ENCODE measurements around the gene HOXD10. TPM values are rescaled to one million over a fixed set of nuclear protein-coding genes. Genes with fewer than 3 reads are reported as not detected.
A peak's percentile ranks its signal among the peaks of the same experiment; 100 is the strongest.

The HOXD10 gene
- total and polyA plus RNA-seq, 2 of the 13 experiments (the other 11 are each of a cell fraction or from before 2014, with no cell fraction given) = not detected

DNA sequence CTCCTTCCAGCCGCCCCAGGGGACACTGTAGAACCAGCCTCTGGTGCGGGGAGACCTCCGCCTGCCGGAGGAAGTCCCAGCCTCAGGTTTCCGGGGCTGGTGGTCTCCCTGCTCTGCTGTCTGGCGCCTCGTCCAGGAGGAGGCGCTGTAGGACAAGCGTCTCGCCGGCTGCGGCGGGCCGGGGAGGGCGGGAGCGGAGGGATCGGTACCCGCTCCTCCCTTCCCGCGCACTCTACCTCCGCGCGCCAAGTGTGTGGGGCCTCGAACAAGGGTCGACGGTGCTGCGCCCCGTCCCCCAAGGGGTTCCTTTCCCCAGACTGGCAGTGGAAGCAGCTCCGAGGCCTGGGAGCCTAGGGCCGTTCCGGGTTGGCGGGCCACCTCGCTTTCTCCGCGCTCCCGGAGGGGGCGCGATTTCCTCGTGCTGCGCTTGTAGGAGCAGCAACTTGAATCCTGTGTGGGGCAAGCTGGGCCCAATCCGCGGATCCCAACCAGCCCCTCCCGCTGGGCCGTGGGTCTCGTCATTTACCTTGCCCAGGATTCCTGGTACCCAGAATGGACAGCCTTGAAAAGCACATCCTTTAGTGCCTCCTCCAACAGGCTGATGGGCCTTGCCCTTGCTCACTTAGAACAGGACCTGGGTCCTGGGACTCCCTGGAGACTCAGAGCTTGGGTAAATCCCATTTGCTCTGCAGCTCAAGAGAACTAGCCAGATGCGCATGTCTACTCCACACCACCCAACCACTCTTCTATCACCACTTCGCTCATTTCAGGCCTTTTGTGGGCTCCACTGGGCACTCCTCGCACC lies 24.1 kb downstream of the HOXD10 start (continued):
- TF ChIP-seq, protein P1, sequence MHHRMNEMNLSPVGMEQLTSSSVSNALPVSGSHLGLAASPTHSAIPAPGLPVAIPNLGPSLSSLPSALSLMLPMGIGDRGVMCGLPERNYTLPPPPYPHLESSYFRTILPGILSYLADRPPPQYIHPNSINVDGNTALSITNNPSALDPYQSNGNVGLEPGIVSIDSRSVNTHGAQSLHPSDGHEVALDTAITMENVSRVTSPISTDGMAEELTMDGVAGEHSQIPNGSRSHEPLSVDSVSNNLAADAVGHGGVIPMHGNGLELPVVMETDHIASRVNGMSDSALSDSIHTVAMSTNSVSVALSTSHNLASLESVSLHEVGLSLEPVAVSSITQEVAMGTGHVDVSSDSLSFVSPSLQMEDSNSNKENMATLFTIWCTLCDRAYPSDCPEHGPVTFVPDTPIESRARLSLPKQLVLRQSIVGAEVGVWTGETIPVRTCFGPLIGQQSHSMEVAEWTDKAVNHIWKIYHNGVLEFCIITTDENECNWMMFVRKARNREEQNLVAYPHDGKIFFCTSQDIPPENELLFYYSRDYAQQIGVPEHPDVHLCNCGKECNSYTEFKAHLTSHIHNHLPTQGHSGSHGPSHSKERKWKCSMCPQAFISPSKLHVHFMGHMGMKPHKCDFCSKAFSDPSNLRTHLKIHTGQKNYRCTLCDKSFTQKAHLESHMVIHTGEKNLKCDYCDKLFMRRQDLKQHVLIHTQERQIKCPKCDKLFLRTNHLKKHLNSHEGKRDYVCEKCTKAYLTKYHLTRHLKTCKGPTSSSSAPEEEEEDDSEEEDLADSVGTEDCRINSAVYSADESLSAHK (CRISPR knock-in tag; IDR thresholded peaks at IDR 0.05; ENCODE audit: borderline replicate concordance) = no peak
- TF ChIP-seq PPARG (CRISPR knock-in tag; conservative IDR thresholded peaks at IDR 0.05) (0 out of 2 replicates have a peak, but pooled peaks have one; percentile 44), PHF5A (CRISPR knock-in tag; IDR thresholded peaks at IDR 0.05; ENCODE audit: low read depth, unreplicated experiment) (no peak), ZNF549 (CRISPR knock-in tag; IDR thresholded peaks at IDR 0.05) (no peak), ZNF746 (CRISPR knock-in tag; IDR thresholded peaks at IDR 0.05) (peak; percentile 77; the same call in 1 of the 2 replicates), ADNP (CRISPR knock-in tag; IDR thresholded peaks at IDR 0.05) (no peak), FOXA3 (CRISPR knock-in tag; IDR thresholded peaks at IDR 0.05) (no peak; the same call in 1 of the 2 replicates), KLF9 (CRISPR knock-in tag; IDR thresholded peaks at IDR 0.05; ENCODE audit: low read depth) (no peak), ZNF432 (CRISPR knock-in tag; IDR thresholded peaks at IDR 0.05; ENCODE audit: borderline replicate concordance) (no peak), SMYD3 (CRISPR knock-in tag; IDR thresholded peaks at IDR 0.05) (no peak), SPEN (CRISPR knock-in tag; IDR thresholded peaks at IDR 0.05; ENCODE audit: low read depth) (no peak), AGO2 (optimal IDR thresholded peaks at IDR 0.05; ENCODE audit: low read depth, low read length) (no peak), TAF1 (CRISPR knock-in tag; IDR thresholded peaks at IDR 0.05) (no peak), ZNF282 (IDR thresholded peaks at IDR 0.05; ENCODE audit: partially characterized antibody) (no peak), THAP9 (CRISPR knock-in tag; IDR thresholded peaks at IDR 0.05; ENCODE audit: borderline replicate concordance) (peak; percentile 74; the same call in 1 of the 2 replicates), ZNF83 (CRISPR knock-in tag; IDR thresholded peaks at IDR 0.05; ENCODE audit: borderline replicate concordance) (no peak; the same call in 1 of the 2 replicates), STAG1 (CRISPR knock-in tag; IDR thresholded peaks at IDR 0.05) (peak; percentile 99)
- TF ChIP-seq, protein P2, sequence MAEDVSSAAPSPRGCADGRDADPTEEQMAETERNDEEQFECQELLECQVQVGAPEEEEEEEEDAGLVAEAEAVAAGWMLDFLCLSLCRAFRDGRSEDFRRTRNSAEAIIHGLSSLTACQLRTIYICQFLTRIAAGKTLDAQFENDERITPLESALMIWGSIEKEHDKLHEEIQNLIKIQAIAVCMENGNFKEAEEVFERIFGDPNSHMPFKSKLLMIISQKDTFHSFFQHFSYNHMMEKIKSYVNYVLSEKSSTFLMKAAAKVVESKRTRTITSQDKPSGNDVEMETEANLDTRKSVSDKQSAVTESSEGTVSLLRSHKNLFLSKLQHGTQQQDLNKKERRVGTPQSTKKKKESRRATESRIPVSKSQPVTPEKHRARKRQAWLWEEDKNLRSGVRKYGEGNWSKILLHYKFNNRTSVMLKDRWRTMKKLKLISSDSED (CRISPR knock-in tag; IDR thresholded peaks at IDR 0.05) = peak; percentile 37; the same call in 1 of the 2 replicates
- TF ChIP-seq, protein P3, sequence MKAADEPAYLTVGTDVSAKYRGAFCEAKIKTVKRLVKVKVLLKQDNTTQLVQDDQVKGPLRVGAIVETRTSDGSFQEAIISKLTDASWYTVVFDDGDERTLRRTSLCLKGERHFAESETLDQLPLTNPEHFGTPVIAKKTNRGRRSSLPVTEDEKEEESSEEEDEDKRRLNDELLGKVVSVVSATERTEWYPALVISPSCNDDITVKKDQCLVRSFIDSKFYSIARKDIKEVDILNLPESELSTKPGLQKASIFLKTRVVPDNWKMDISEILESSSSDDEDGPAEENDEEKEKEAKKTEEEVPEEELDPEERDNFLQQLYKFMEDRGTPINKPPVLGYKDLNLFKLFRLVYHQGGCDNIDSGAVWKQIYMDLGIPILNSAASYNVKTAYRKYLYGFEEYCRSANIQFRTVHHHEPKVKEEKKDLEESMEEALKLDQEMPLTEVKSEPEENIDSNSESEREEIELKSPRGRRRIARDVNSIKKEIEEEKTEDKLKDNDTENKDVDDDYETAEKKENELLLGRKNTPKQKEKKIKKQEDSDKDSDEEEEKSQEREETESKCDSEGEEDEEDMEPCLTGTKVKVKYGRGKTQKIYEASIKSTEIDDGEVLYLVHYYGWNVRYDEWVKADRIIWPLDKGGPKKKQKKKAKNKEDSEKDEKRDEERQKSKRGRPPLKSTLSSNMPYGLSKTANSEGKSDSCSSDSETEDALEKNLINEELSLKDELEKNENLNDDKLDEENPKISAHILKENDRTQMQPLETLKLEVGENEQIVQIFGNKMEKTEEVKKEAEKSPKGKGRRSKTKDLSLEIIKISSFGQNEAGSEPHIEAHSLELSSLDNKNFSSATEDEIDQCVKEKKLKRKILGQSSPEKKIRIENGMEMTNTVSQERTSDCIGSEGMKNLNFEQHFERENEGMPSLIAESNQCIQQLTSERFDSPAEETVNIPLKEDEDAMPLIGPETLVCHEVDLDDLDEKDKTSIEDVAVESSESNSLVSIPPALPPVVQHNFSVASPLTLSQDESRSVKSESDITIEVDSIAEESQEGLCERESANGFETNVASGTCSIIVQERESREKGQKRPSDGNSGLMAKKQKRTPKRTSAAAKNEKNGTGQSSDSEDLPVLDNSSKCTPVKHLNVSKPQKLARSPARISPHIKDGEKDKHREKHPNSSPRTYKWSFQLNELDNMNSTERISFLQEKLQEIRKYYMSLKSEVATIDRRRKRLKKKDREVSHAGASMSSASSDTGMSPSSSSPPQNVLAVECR (CRISPR knock-in tag; IDR thresholded peaks at IDR 0.05; ENCODE audit: borderline replicate concordance) = peak; percentile 35; the same call in 1 of the 2 replicates

All from HepG2 (cell line).